Smooth muscle cell (in vitro differentiated cells): ENCODE data around the gene LSS. TPM values are rescaled to one million over a fixed set of nuclear protein-coding genes. Genes with fewer than 3 reads are reported as not detected.
"Not testable (repeated sequence)": the region's sequence is repeated elsewhere in the genome, so short reads cannot be mapped to it uniquely, and the experiment has no call there.

Source experiments
- DNase-seq: peaks from one replicate; lab custom pipeline; 2025; ENCODE audit not compliant: unreplicated experiment; lab: John Stamatoyannopoulos, UW
- H2AFZ ChIP-seq: fragments of 200-600 bp; sonication (generic); 2 replicates; pipeline ENCODE4 v1.6.0; 2016; ENCODE audit warnings: antibody characterized with exemption, low read depth, mild to moderate bottlenecking
- H3F3A ChIP-seq: fragments of 200-600 bp; sonication (generic); 2 replicates; pipeline ENCODE4 v1.6.0; 2017; ENCODE audit warnings: antibody characterized with exemption, low read depth
- H3K27ac ChIP-seq: fragments of 200-600 bp; sonication (generic); 2 replicates; pipeline ENCODE4 v1.5.1; 2016; ENCODE audit warnings: low read depth, mild to moderate bottlenecking
- H3K27me3 ChIP-seq: fragments of 200-600 bp; sonication (generic); 2 replicates; pipeline ENCODE4 v1.6.1; 2016; ENCODE audit warnings: low read depth, mild to moderate bottlenecking
- H3K36me3 ChIP-seq: fragments of 200-600 bp; sonication (generic); 2 replicates; pipeline ENCODE4 v1.5.1; 2016; ENCODE audit warnings: low read depth
- H3K4me1 ChIP-seq: fragments of 200-600 bp; sonication (generic); 2 replicates; pipeline ENCODE4 v1.5.1; 2016; ENCODE audit warnings: low read depth
- H3K4me2 ChIP-seq: fragments of 200-600 bp; sonication (generic); 2 replicates; pipeline ENCODE4 v1.6.0; 2016; ENCODE audit warnings: mild to moderate bottlenecking
- H3K4me3 ChIP-seq: fragments of 200-600 bp; sonication (generic); 2 replicates; pipeline ENCODE4 v1.5.1; 2016; ENCODE audit warnings: mild to moderate bottlenecking
- H3K79me2 ChIP-seq: fragments of 200-600 bp; sonication (generic); 2 replicates; pipeline ENCODE4 v1.6.0; 2016; ENCODE audit warnings: low read depth, mild to moderate bottlenecking
- H3K9ac ChIP-seq: fragments of 200-600 bp; sonication (generic); 2 replicates; pipeline ENCODE4 v1.6.0; 2016; ENCODE audit warnings: low read depth
- H3K9me3 ChIP-seq: fragments of 200-600 bp; sonication (generic); replicated peaks from 2 replicates; pipeline ENCODE4 v1.5.1; 2016; ENCODE audit warnings: low read depth
- H4K20me1 ChIP-seq: fragments of 200-600 bp; sonication (generic); 2 replicates; pipeline ENCODE4 v1.6.0; 2016; ENCODE audit warnings: low read depth
- CTCF ChIP-seq: fragments of 200-600 bp; sonication (generic); IDR thresholded peaks from 2 replicates; pipeline ENCODE4 v1.5.1; 2017; ENCODE audit warnings: borderline replicate concordance, mild to moderate bottlenecking, antibody characterized with exemption; ENCODE audit not compliant: insufficient read depth, poor library complexity, severe bottlenecking
- WGBS: methylation state at CpG from one replicate; pipeline ENCODE4 v1.1.7; 2016; ENCODE audit warnings: low lambda C conversion rate; 5-methylcytosine and 5-hydroxymethylcytosine counted together
- polyA plus RNA-seq: library from polyadenylated mRNA; unstranded; fragments of >200 nt; fragmentation: Nextera tagmentation; extraction: Ambion mirVana; gene quantifications from 2 replicates; pipeline ENCODE4 v1.2.1, GENCODE V29; 2016
- total RNA-seq: library from RNA; depleted of rRNA; stranded (reverse); fragments of >200 nt; gene quantifications from 2 replicates; pipeline ENCODE4 v1.2.3, GENCODE V29; 2014

LSS gene
- total and polyA plus RNA-seq, 2 experiments from 2014 or later = 21.8 to 37.7 TPM

GRCh38 chr21:46171996-46172862 lies 56.3 kb downstream of the LSS start:
- H2AFZ ChIP-seq = no peak overlapping the region
- no peak for TF ChIP-seq CTCF
- DNase-seq = no peak
- 93% methylated on average over 17 of the region's 21 CpGs for WGBS
- H4K20me1 ChIP-seq = peaks cover 8% of the 10 kb centered on the region
- H3K27me3 ChIP-seq = no peaks in the 10 kb centered on the region
- no peak overlapping the region for H3K27ac ChIP-seq
- no peaks in the 10 kb centered on the region for H3K36me3 ChIP-seq
- H3K9ac ChIP-seq = no peak overlapping the region
- H3K9me3 ChIP-seq = no peaks in the 10 kb centered on the region
- no peak overlapping the region for H3K4me2 ChIP-seq
- peaks cover 11% of the 10 kb centered on the region for H3K79me2 ChIP-seq
- no peaks in the 10 kb centered on the region for H3K4me1 ChIP-seq
- H3F3A ChIP-seq = no peaks in the 10 kb centered on the region
- no peak overlapping the region for H3K4me3 ChIP-seq

DNA sequence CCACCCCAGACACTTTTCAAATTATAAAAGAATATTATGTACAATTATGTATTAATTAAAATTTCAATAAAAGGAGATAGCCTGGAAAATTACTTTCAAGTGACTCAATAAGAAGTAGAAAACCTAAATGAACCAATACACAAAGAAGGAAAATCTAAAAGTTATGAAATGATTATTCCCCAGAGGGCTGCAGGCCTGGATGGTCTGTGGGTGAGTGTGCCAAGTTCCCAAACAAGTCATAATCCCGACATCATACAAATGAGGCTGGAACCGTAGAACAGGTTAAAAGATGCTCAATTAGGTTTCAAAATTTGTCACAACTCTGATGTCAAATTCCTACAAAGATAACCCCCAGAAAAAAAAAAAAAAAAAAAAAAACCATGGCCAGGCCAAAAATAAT lies 57.0 kb downstream of the LSS start:
- Histone ChIP-seq H3K4me3 (no peak overlapping the region), H3K79me2 (peaks cover 5% of the 10 kb centered on the region), H3K9me3 (no peaks in the 10 kb centered on the region), H3K9ac (no peak overlapping the region), H3F3A (no peaks in the 10 kb centered on the region), H3K36me3 (no peaks in the 10 kb centered on the region), H3K27ac (no peak overlapping the region), H2AFZ (no peak overlapping the region), H4K20me1 (peaks cover 8% of the 10 kb centered on the region), H3K4me2 (no peak overlapping the region), H3K27me3 (no peaks in the 10 kb centered on the region), H3K4me1 (no peaks in the 10 kb centered on the region)
- DNase-seq = no peak
- WGBS = 97% methylated on average over 2 of the region's 2 CpGs
- no peak for TF ChIP-seq CTCF

DNA sequence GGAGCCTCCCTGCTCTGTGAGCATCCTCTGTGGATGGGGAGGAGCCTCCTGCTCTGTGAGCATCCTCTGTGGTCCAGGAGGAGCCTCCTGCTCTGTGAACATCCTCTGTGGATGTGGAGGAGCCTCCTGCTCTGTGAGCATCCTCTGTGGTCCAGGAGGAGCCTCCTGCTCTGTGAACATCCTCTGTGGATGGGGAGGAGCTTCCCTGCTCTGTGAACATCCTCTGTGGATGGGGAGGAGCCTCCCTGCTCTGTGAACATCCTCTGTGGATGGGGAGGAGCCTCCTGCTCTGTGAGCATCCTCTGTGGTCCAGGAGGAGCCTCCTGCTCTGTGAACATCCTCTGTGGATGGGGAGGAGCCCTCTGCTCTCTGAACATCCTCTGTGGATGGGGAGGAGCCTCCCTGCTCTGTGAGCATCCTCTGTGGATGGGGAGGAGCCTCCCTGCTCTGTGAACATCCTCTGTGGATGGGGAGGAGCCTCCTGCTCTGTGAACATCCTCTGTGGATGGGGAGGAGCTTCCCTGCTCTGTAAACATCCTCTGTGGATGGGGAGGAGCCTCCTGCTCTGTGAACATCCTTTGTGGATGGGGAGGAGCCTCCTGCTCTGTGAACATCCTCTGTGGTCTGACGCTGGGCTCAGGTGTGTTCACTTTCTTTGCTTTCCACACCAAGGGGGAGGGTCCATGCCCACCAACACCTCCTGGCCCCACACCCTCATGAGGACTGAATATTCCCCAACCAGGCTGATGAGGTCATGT lies 58.0 kb downstream of the LSS start:
- DNase-seq, H4K20me1 ChIP-seq, H3K4me2 ChIP-seq, H3K4me1 ChIP-seq, H3K27me3 ChIP-seq, H3F3A ChIP-seq, H2AFZ ChIP-seq, H3K9me3 ChIP-seq, H3K79me2 ChIP-seq, H3K27ac ChIP-seq, H3K4me3 ChIP-seq, H3K9ac ChIP-seq, H3K36me3 ChIP-seq: not testable (repeated sequence)
- 94% methylated on average over 1 of the region's 1 CpG for WGBS

DNA sequence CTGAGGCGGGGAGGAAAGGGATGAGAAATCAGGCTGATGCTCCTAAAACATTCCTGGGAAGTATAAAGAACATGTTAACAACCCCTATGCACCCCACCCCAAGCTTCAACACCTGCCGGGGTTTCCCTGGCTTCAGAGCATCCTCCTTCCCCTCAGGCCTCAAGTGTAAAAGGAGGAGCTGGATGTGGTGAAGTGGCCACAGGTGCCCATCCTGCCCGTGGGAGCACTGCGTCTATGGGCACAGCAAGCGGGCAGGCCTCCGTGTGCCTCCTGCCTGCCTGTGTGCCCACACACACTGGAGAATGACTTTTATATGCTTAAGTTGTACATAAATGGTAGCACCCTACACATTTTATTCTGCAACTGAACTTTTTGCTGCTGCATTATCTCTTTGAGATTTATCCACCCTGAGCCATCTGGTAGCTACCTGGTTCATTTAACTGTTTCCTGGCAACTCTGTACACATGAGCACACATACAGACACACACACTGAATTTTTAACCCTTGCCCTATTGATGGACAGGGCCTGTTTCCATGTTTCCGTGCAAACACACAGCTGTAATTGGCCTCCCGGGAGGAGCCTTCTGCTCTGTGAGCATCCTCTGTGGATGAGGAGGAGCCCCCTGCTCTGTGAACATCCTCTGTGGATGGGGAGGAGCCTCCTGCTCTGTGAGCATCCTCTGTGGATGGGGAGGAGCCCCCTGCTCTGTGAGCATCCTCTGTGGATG lies 59.8 kb downstream of the LSS start:
- H3K9ac ChIP-seq = no peak overlapping the region
- no peaks in the 10 kb centered on the region for H3K9me3 ChIP-seq
- no peak for TF ChIP-seq CTCF
- peaks cover 8% of the 10 kb centered on the region for H4K20me1 ChIP-seq
- H3K4me2 ChIP-seq = no peak overlapping the region
- H3K4me3 ChIP-seq = no peak overlapping the region
- H3K79me2 ChIP-seq = no peaks in the 10 kb centered on the region
- no peaks in the 10 kb centered on the region for H3F3A ChIP-seq
- no peak for DNase-seq
- H2AFZ ChIP-seq = no peak overlapping the region
- no peak overlapping the region for H3K27ac ChIP-seq
- no peaks in the 10 kb centered on the region for H3K27me3 ChIP-seq
- WGBS = 94% methylated on average over 8 of the region's 8 CpGs
- H3K36me3 ChIP-seq = no peaks in the 10 kb centered on the region
- no peaks in the 10 kb centered on the region for H3K4me1 ChIP-seq
